ENCODE measurements around the gene MGAT2. TPM values are rescaled to one million over a fixed set of nuclear protein-coding genes. Genes with fewer than 3 reads are reported as not detected.

MGAT2 gene
- total RNA-seq, 4 donors from 2014 or later: 23.8 to 26.7 (median 25.6) TPM

DNA sequence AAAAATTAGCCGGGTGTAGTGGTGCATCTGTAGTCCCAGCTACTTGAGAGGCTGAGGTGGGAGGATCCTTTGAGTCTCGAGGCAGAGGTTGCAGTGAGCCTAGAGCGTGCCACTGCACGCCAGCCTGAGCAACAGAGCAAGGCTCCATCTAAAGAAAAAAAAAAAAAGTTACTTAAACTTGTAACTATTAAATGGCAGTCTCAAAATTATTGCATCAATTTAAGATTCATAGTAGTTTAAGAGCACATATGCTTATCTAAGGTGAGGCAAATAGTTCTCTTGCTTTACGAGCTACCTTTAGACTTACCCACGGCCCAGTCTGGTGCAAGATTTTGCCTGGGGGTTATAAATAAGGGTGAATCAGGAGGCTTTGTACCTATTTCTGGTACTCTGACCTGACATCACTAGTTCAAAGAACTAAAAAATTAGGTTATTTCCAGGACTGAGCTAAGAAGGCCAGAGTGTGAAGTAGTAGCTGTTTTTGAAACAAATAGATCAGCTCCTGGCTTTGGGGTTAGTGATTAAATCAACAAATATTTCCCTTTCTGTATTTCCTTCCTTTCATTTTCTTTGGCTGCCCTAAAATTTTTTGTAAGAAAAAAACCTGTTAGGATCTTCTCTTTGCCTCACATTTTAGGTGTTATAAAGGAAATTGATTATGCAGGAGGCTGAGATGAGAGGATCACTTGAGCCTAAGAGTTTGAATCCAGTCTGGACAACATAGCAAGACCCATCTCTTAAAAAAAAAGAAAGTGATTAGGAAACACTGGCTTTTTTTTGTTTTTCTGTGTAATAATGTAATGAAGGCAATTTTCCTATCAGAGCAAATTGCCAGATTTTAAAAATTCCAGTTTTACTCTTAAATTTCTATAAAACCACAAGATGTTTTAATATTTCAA is 3.6 kb downstream of the MGAT2 start:
- 81 to 84% methylated on average over 6 of the region's 6 CpGs for WGBS, 2 donors
- DNase-seq: no peak
- no peak for TF ChIP-seq POLR2A (IDR thresholded peaks at IDR 0.05)
- TF ChIP-seq, protein P1, sequence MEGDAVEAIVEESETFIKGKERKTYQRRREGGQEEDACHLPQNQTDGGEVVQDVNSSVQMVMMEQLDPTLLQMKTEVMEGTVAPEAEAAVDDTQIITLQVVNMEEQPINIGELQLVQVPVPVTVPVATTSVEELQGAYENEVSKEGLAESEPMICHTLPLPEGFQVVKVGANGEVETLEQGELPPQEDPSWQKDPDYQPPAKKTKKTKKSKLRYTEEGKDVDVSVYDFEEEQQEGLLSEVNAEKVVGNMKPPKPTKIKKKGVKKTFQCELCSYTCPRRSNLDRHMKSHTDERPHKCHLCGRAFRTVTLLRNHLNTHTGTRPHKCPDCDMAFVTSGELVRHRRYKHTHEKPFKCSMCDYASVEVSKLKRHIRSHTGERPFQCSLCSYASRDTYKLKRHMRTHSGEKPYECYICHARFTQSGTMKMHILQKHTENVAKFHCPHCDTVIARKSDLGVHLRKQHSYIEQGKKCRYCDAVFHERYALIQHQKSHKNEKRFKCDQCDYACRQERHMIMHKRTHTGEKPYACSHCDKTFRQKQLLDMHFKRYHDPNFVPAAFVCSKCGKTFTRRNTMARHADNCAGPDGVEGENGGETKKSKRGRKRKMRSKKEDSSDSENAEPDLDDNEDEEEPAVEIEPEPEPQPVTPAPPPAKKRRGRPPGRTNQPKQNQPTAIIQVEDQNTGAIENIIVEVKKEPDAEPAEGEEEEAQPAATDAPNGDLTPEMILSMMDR (IDR thresholded peaks at IDR 0.05): no peak
- no peaks in the 10 kb centered on the region for H3K27me3 ChIP-seq
- H3K4me3 ChIP-seq (replicated peaks in 1 of 3): no peak overlapping the region
- H3K9me3 ChIP-seq: no peaks in the 10 kb centered on the region
- H3K4me1 ChIP-seq: peaks cover 34 to 35% of the 10 kb centered on the region in 2 donors
- H3K27ac ChIP-seq: no peak overlapping the region
- intact Hi-C loops (cut with DNase I): no loop called here
- H3K36me3 ChIP-seq: no peaks in the 10 kb centered on the region

DNA sequence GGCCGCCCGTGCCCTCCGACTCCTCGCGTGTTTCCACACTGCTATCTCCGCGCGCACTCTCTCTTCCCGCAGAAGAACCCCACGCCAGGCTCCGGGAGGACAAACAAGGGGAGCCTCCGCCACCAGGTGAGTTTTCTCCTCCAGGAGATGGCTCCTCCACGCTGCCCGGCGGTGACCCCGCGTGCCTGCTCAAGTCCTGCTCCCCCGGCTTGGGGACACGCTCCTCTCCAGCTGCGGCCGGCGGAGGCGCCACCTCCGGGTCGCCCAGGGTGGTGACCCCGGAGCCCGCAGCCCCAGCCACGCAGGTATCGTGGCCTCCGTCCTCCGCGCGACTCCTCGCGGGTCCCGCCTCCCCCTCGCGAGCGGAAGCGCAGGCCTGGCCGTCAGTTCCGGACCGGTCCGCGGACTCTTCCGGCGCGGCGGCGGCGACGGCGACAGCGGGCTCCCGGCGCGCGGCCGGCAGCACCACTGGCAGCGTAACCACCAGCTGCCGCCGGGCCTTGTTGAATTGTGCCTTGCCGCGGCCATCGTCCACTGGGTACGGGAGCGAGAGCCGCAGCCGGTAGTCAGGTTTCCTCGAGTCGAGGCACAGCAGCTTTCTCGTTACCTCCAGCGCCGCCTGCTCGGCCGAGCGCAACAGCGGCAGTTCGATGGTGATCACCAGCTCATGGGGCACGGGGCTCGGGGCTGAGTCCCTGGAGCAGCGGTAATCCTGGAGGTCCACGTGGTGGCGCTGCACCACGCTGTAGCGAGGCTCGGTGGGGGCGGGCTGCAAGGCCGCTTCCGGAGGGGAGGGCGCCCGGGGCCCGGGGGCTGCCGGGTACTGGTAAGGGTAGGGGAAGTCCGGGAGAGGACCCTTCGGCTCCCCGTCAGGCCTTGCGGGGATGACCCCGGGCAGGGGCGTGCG is 13.3 kb downstream of the MGAT2 start:
- Histone ChIP-seq H3K27me3 (no peaks in the 10 kb centered on the region), H3K27ac (peak overlapping the region; percentile 66 to 98 (median 97)), H3K9me3 (no peaks in the 10 kb centered on the region), H3K4me3 (replicated peaks in 1 of 3) (peak overlapping the region; percentile 44 to 75 (median 72)), H3K4me1 (peaks cover 6 to 24% of the 10 kb centered on the region in 2 donors), H3K36me3 (no peaks in the 10 kb centered on the region)
- TF ChIP-seq POLR2A (IDR thresholded peaks at IDR 0.05): peak; percentile 76 to 91
- TF ChIP-seq, protein P1 (IDR thresholded peaks at IDR 0.05): peak; percentile 32 to 93 (median 74)
- intact Hi-C loops (cut with DNase I): loop anchor here (10.0 kb wide), 2 partner anchors 51 to 201 kb away; partner anchors contain the start of gene POLE2
- WGBS, 2 donors: 0 to 1% methylated on average over 6 to 40 of the region's 101 CpGs
- DNase-seq: peak; percentile 94 to 95

DNA sequence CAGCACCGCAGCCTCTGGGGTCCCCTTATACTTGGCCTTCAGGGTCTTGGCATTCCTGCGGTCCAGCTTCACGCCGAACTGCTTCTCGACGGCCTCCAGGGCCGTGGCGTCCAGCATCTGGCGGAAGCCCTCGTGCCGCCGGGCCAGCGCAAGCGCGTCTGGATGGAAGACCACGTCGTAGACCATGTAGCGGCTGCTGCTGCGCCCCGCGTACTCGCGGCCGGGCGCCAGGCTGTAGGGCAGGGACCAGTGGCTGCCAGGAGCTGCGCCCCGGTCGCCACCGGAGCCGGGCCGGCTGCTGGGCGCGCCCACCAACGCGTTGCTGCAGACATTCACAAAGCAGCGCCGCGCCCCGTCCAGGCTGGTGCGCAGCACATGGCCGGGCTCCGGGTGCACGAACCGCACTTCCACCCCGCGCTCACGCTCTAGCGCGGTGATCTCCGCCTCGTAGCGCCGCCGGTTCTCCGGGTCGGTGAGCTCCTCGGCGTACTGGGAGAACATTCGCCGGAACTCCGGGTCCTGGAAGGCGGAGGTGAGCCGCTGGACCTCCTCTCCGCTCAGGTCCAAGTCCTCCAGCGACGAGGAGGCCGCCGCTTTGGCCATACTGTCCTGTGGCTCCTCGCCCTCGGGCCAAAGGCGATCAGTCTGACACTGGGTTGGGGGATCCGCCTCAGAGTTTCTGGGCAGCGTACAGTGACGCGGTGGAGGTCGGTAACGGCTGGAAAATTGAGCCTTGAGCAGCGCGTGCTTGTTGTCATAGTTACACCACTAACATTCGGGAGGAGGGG is 14.1 kb downstream of the MGAT2 start, which contains the start of gene DNAAF2:
DNAAF2 (minus strand) TSS at position 698 of the 788 bp plus-strand sequence; CDS start at position 603, 95 bp downstream.
- Histone ChIP-seq H3K4me3 (replicated peaks in 1 of 3) (peak within 1 kb of the TSS; percentile 44 to 75 (median 72)), H3K27ac (peak within 1 kb of the TSS; percentile 66 to 98 (median 97)), H3K4me1 (peaks cover 6 to 24% of the 10 kb centered on the region in 2 donors), H3K27me3 (no peaks in the 10 kb centered on the region), H3K36me3 (no peaks in the 10 kb centered on the region), H3K9me3 (no peaks in the 10 kb centered on the region)
- TF ChIP-seq, protein P1 (IDR thresholded peaks at IDR 0.05): no peak
- TF ChIP-seq POLR2A (IDR thresholded peaks at IDR 0.05): peak in 1 of 2 donors; percentile 10
- intact Hi-C loops (cut with DNase I): loop anchor here (5.0 to 10.0 kb wide), 3 partner anchors 50 to 200 kb away; partner anchors contain the start of genes KLHDC2 and POLE2
- WGBS, 2 donors: 1 to 3% methylated on average over 11 to 27 of the region's 80 CpGs
- DNase-seq: peak; percentile 64

DNA sequence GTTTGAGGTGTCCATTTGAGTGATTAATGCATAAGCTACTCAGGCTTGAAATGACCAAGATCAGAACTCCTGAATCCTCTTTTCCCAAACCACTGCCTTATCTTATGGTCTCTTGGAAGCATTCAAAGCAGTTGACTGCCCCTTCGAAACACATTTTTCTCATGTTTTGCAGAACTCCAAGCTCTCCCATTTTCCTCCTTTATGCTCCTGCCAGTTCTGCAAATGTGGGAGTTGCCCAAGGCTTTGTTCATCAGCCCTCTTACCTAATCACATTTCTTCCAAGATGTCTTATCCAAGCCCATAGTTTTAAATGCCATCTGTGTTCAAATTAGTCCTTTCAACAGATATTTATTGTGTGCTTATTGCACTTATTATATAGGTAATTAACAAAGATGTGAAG is 16.3 kb downstream of the MGAT2 start:
- intact Hi-C loops (cut with DNase I): loop anchor here (5.0 to 10.0 kb wide), 3 partner anchors 48 to 198 kb away; partner anchors contain the start of genes KLHDC2 and POLE2
- Histone ChIP-seq H3K27ac (no peak overlapping the region), H3K4me3 (replicated peaks in 1 of 3) (no peak overlapping the region), H3K9me3 (no peaks in the 10 kb centered on the region), H3K4me1 (peaks cover 5 to 17% of the 10 kb centered on the region in 2 donors), H3K36me3 (no peaks in the 10 kb centered on the region), H3K27me3 (no peaks in the 10 kb centered on the region)
- TF ChIP-seq POLR2A (IDR thresholded peaks at IDR 0.05): no peak
- TF ChIP-seq, protein P1 (IDR thresholded peaks at IDR 0.05): no peak
- 90 to 98% methylated on average over 1 of the region's 1 CpG for WGBS, 2 donors
- no peak for DNase-seq
